Measurements from ENCODE around the gene TIMMDC1. TPM values are rescaled to one million over a fixed set of nuclear protein-coding genes. Genes with fewer than 3 reads are reported as not detected.
"Not testable (repeated sequence)": the region's sequence is repeated elsewhere in the genome, so short reads cannot be mapped to it uniquely, and the experiment has no call there.

The TIMMDC1 gene
- total RNA-seq, 1 donor from 2014 or later: 83.0 TPM

GRCh38 chr3:119560160-119560559, 61.8 kb downstream of the TIMMDC1 start:
- Mint-ChIP-seq H3K4me3 (ENCODE audit: unreplicated experiment) (no peak overlapping the region), H3K36me3 (ENCODE audit: low read depth, unreplicated experiment) (no peaks in the 10 kb centered on the region), H3K27ac (ENCODE audit: unreplicated experiment) (no peak overlapping the region), H3K27me3 (ENCODE audit: unreplicated experiment) (no peaks in the 10 kb centered on the region), H3K9me3 (ENCODE audit: unreplicated experiment) (no peaks in the 10 kb centered on the region), H3K4me1 (ENCODE audit: unreplicated experiment) (peaks cover 12% of the 10 kb centered on the region)
- no peak for TF ChIP-seq CTCF (IDR thresholded peaks at IDR 0.05; ENCODE audit: unreplicated experiment)
- DNase-seq (ENCODE audit: low spot score): no peak

DNA sequence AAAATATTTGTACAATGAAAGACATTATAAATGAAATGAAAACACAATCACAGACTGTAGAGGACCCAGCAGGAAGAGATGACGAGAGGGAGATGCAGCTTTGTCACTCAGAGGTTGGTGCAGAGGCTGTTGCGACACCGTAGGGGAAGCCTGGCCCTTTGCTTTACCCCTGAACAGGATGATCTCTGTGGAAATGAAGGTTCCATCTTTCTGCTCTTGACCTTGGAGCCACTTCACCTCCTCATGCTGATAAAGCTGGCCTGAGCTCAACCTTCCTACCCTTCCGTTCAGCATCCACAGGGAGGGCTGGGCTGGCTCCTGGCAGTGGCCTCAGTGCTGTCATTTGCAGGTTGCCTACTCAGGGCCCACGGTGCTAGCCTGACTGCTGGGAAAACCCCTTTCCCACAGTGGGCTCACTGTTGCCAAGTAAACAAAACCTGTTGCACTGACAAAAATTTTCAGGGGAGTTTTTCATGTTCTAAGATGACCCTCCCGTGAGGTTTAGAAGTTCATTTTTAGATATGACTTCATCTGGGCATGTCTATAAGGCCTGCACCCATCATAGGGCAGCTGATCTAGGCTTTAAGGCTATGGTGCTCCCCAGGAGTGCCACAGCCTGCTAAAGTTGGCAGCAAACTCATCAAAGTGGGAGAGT, 64.1 kb downstream of the TIMMDC1 start:
- Mint-ChIP-seq H3K36me3 (ENCODE audit: low read depth, unreplicated experiment) (no peaks in the 10 kb centered on the region), H3K27me3 (ENCODE audit: unreplicated experiment) (peaks cover 4% of the 10 kb centered on the region), H3K9me3 (ENCODE audit: unreplicated experiment) (no peaks in the 10 kb centered on the region), H3K27ac (ENCODE audit: unreplicated experiment) (no peak overlapping the region), H3K4me3 (ENCODE audit: unreplicated experiment) (no peak overlapping the region), H3K4me1 (ENCODE audit: unreplicated experiment) (no peaks in the 10 kb centered on the region)
- no peak for DNase-seq (ENCODE audit: low spot score)
- TF ChIP-seq CTCF (IDR thresholded peaks at IDR 0.05; ENCODE audit: unreplicated experiment): no peak

DNA sequence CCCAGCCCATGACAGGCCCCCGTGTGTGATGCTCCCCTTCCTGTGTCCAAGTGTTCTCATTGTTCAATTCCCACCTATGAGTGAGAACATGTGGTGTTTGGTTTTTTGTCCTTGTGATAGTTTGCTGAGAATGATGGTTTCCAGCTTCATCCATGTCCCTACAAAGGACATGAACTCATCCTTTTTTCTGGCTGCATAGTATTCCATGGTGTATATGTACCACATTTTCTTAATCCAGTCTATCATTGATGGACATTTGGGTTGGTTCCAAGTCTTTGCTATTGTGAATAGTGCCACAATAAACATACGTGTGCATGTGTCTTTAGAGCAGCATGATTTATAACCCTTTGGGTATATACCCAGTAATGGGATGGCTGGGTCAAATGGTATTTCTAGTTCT, 65.0 kb downstream of the TIMMDC1 start:
- H3K27me3 Mint-ChIP-seq (ENCODE audit: unreplicated experiment); H3K4me3 Mint-ChIP-seq (ENCODE audit: unreplicated experiment); H3K27ac Mint-ChIP-seq (ENCODE audit: unreplicated experiment); H3K9me3 Mint-ChIP-seq (ENCODE audit: unreplicated experiment); H3K4me1 Mint-ChIP-seq (ENCODE audit: unreplicated experiment); H3K36me3 Mint-ChIP-seq (ENCODE audit: low read depth, unreplicated experiment); DNase-seq (ENCODE audit: low spot score): not testable (repeated sequence)

- H3K27me3 Mint-ChIP-seq (ENCODE audit: unreplicated experiment): peaks cover 4% of the 10 kb centered on the region
- peaks cover 4% of the 10 kb centered on the region for H3K36me3 Mint-ChIP-seq (ENCODE audit: low read depth, unreplicated experiment)
- no peaks in the 10 kb centered on the region for H3K9me3 Mint-ChIP-seq (ENCODE audit: unreplicated experiment)
- peaks cover 2% of the 10 kb centered on the region for H3K4me1 Mint-ChIP-seq (ENCODE audit: unreplicated experiment)
- no peak for DNase-seq (ENCODE audit: low spot score)
- TF ChIP-seq CTCF (IDR thresholded peaks at IDR 0.05; ENCODE audit: unreplicated experiment): no peak
- H3K4me3 Mint-ChIP-seq (ENCODE audit: unreplicated experiment): no peak overlapping the region
- H3K27ac Mint-ChIP-seq (ENCODE audit: unreplicated experiment): no peak overlapping the region
These were observed 70.8 kb downstream of the TIMMDC1 start for GRCh38 chr3:119569156-119569555.

DNA sequence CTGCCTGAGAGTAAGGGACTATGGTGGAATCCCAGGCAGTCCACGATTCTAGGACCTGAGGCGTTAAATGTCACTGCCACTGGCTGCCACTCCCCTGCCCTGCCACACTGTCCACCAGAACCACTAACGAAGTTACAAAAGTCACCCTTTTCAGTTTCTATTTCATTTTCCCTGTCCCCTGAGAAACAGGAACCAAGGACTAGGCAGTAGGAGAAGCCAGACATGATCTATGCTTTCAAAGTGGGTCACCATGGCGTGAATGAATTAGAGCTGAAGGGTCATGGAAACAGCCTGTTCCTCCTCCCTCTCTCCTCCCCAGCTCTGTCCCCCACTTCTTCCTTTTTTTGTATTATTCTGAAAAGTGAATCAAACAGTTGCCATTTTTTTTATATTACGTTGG, 71.9 kb downstream of the TIMMDC1 start:
- Mint-ChIP-seq H3K4me1 (ENCODE audit: unreplicated experiment) (peaks cover 2% of the 10 kb centered on the region), H3K4me3 (ENCODE audit: unreplicated experiment) (no peak overlapping the region), H3K27ac (ENCODE audit: unreplicated experiment) (no peak overlapping the region), H3K9me3 (ENCODE audit: unreplicated experiment) (no peaks in the 10 kb centered on the region), H3K36me3 (ENCODE audit: low read depth, unreplicated experiment) (peaks cover 4% of the 10 kb centered on the region), H3K27me3 (ENCODE audit: unreplicated experiment) (peaks cover 4% of the 10 kb centered on the region)
- no peak for TF ChIP-seq CTCF (IDR thresholded peaks at IDR 0.05; ENCODE audit: unreplicated experiment)
- no peak for DNase-seq (ENCODE audit: low spot score)
